Mammary epithelial cell (primary cell): ENCODE measurements around the gene NFKBIL1.

Experiments used
- EZH2 ChIP-seq: IDR thresholded peaks from 2 replicates; pipeline ENCODE4 v1.6.1; 2012; ENCODE audit warnings: low read length, inconsistent platforms, borderline replicate concordance
- TF ChIP-seq, protein P1 (sequence below), 2 donors: IDR thresholded peaks in 1 of 2; conservative IDR thresholded peaks in 1 of 2; 2 replicates each; pipeline ENCODE4 v1.5.1; 2011 to 2012; ENCODE audit warnings: inconsistent platforms in 2 of 2, low read length in 2 of 2, mild to moderate bottlenecking in 2 of 2, control low read depth in 1 of 2, low read depth in 1 of 2; ENCODE audit not compliant: insufficient read depth in 1 of 2; ENCODE audit errors: extremely low read depth in 1 of 2

DNA sequence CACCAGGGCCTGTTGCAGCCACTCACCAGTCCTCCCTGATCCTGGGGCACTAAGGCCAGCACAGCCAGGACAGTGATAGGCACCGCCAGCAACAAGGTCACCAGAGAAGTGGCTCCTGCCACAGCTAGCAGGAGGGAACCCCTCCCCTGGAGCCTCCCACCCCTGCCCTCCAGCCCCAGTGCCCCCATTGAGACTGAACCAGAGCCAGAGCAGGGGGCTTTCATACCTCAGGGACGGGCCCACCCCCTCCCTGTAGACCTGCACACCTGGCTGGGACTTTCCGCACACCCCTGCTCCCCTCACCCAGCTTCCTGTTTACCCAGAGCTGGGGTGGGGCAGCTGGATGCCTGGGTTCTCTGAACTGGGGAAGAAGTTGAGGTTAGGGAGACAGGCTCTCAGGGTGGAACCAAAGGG is 34.8 kb downstream of the NFKBIL1 start, which contains the start of gene LTB:
- TF ChIP-seq, protein P1, sequence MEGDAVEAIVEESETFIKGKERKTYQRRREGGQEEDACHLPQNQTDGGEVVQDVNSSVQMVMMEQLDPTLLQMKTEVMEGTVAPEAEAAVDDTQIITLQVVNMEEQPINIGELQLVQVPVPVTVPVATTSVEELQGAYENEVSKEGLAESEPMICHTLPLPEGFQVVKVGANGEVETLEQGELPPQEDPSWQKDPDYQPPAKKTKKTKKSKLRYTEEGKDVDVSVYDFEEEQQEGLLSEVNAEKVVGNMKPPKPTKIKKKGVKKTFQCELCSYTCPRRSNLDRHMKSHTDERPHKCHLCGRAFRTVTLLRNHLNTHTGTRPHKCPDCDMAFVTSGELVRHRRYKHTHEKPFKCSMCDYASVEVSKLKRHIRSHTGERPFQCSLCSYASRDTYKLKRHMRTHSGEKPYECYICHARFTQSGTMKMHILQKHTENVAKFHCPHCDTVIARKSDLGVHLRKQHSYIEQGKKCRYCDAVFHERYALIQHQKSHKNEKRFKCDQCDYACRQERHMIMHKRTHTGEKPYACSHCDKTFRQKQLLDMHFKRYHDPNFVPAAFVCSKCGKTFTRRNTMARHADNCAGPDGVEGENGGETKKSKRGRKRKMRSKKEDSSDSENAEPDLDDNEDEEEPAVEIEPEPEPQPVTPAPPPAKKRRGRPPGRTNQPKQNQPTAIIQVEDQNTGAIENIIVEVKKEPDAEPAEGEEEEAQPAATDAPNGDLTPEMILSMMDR (conservative IDR thresholded peaks at IDR 0.05 in 1 of 2, IDR thresholded peaks at IDR 0.05 in 1 of 2; ENCODE audit: extremely low read depth in 1 of 2, insufficient read depth in 1 of 2, low read depth in 1 of 2, low read length in 2 of 2): no peak
- no peak for TF ChIP-seq EZH2
